HL-60 (cell line): Measurements from ENCODE around the gene WBP2.
"Not testable (repeated sequence)": the region's sequence is repeated elsewhere in the genome, so short reads cannot be mapped to it uniquely, and the experiment has no call there.

ENCODE experiments used
- DNase-seq, 2 experiments: peaks; one replicate each; pipeline ENCODE4 v3.0.0-alpha.2; 2010 to 2020; ENCODE audit warnings: low read depth in 1 of 2, low spot score in 1 of 2
- H3K27ac ChIP-seq: fragments of 250-450 bp; sonication (Bioruptor Pico); replicated peaks from 2 replicates; pipeline ENCODE4 v1.5.1; 2020; ENCODE audit warnings: mild to moderate bottlenecking, moderate library complexity
- H3K27me3 ChIP-seq: fragments of 250-450 bp; sonication (Bioruptor Pico); 2 replicates; pipeline ENCODE4 v1.5.1; 2021; ENCODE audit warnings: mild to moderate bottlenecking, moderate library complexity; ENCODE audit not compliant: insufficient read depth, poor library complexity, severe bottlenecking
- H3K4me3 ChIP-seq: replicated peaks from 2 replicates; pipeline ENCODE4 v1.5.1; 2011; ENCODE audit warnings: mild to moderate bottlenecking, control low read depth, low read length; ENCODE audit not compliant: insufficient read depth
- CTCF ChIP-seq: IDR thresholded peaks from one replicate; pipeline ENCODE4 v1.5.1; 2011; ENCODE audit warnings: low read length, control low read depth, inconsistent platforms; ENCODE audit not compliant: insufficient read depth
- GABPA ChIP-seq: IDR thresholded peaks from 2 replicates; pipeline ENCODE4 v1.6.1; 2012; ENCODE audit warnings: low read depth
- POLR2AphosphoS5 ChIP-seq: IDR thresholded peaks from 2 replicates; pipeline ENCODE4 v1.6.1; 2012; ENCODE audit warnings: low read depth
- REST ChIP-seq: IDR thresholded peaks from 2 replicates; pipeline ENCODE4 v1.6.1; 2012; ENCODE audit warnings: low read depth; ENCODE audit not compliant: insufficient replicate concordance
- SPI1 ChIP-seq: IDR thresholded peaks from 2 replicates; pipeline ENCODE4 v1.6.1; 2012; ENCODE audit warnings: low read depth, mild to moderate bottlenecking, borderline replicate concordance

Gene WBP2

GRCh38 chr17:75873587-75874322, 18.6 kb upstream of the WBP2 start:
- Histone ChIP-seq H3K27ac (no peak overlapping the region), H3K4me3 (no peak overlapping the region), H3K27me3 (peaks cover 8% of the 10 kb centered on the region)
- DNase-seq, result no peak
- no peak for TF ChIP-seq GABPA
- no peak for TF ChIP-seq REST
- TF ChIP-seq CTCF, result no peak
- no peak for TF ChIP-seq SPI1
- TF ChIP-seq POLR2AphosphoS5, result no peak

- no peak overlapping the region for H3K27ac ChIP-seq
- H3K4me3 ChIP-seq, result no peak overlapping the region
- no peak for DNase-seq
- TF ChIP-seq REST (no peak), GABPA (no peak), SPI1 (no peak), CTCF (no peak), POLR2AphosphoS5 (no peak)
- peaks cover 5% of the 10 kb centered on the region for H3K27me3 ChIP-seq
These were observed 17.6 kb upstream of the WBP2 start for GRCh38 chr17:75872434-75873351.

DNA sequence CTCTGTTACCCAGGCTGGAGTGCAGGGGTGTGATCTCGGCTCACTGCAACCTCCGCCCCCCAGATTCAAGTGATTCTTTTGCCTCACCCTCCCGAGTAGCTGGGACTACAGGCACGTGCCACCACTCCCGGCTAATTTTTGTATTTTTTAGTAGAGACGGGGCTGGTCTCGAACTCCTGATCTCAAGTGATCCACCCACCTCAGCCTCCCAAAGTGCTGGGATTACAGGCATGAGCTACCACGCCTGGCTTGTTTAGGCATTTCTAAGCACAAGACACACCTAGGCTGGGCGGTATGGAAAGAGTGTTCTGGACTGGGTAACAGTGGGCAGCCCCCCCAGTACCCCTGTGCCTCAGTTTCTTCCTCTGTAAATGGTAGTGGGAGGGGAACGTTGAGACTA, 15.1 kb upstream of the WBP2 start:
- not testable (repeated sequence) for DNase-seq, H3K27ac ChIP-seq, H3K27me3 ChIP-seq, H3K4me3 ChIP-seq

DNA sequence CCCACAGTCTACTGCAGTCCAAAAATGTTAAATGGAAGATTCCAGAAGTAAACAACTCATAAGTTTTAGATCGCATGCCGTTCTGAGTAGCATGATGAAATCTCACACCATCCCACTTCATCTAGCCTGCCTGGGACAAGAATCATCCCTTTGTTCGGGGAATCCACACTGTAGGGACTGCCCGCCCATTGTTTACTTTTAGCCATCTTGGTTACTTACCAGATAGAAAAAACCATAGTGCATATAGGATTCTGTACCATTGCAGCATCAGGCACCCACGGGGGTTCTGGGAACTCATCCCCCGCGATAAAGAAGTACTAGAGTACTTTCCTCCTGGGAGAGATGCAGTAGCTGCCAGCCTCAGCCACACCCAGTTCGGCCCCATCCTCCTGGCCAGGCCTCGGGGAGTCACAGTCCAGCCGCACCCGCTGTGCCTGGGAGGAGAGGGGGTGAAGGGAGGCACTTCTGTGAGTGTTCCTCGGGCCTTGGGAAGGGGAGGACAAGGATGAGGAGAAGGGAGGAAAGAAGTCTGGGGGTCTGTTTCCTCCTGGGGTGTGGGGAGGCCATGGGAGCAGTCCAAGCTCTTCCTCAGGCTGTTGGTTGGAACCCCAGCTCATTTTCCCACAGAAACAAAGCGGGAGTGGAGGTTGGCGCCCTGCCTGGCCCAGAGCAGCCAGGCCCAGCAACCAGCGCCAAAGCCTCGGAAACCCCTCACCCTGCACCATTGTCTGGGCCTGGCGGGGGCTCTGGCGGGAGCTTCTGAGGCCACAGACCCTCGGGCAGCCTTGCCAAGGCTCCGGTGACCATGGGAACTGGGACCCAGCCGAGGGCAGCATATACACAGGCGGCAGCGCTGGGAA, 14.4 kb upstream of the WBP2 start:
- TF ChIP-seq REST (no peak), POLR2AphosphoS5 (no peak), SPI1 (no peak), GABPA (no peak), CTCF (no peak)
- no peak overlapping the region for H3K27ac ChIP-seq
- DNase-seq, result no peak
- no peaks in the 10 kb centered on the region for H3K27me3 ChIP-seq
- H3K4me3 ChIP-seq, result no peak overlapping the region
